ENCODE measurements around the gene EFHC1. TPM values are rescaled to one million over a fixed set of nuclear protein-coding genes. Genes with fewer than 3 reads are reported as not detected.

The EFHC1 gene
- total RNA-seq, 1 experiment from 2014 or later, result 26.9 TPM

- no peaks in the 10 kb centered on the region for H3K36me3 Mint-ChIP-seq (ENCODE audit: insufficient read depth, unreplicated experiment)
- no peak overlapping the region for H3K4me3 Mint-ChIP-seq (ENCODE audit: unreplicated experiment)
- intact Hi-C loops (cut with micrococcal nuclease), result no loop called here
- no peaks in the 10 kb centered on the region for H3K9me3 Mint-ChIP-seq (ENCODE audit: unreplicated experiment)
- ChIA-PET POLR2A (no interaction called here), CTCF (interaction anchor here (0.7 kb wide), 1 partner anchor 47 kb away, joined by 3 read pairs; no protein-coding TSS in a partner anchor)
- no peak for TF ChIP-seq CTCF (IDR thresholded peaks at IDR 0.05; ENCODE audit: unreplicated experiment)
- H3K27ac Mint-ChIP-seq (ENCODE audit: low read depth, unreplicated experiment), result no peak overlapping the region
- no peak for DNase-seq (ENCODE audit: unreplicated experiment)
- H3K4me1 Mint-ChIP-seq (ENCODE audit: insufficient read depth, unreplicated experiment), result peaks cover 6% of the 10 kb centered on the region
- BruUV-seq (replicated peaks), result no TSS peak
- H3K27me3 Mint-ChIP-seq (ENCODE audit: insufficient read depth, unreplicated experiment), result no peaks in the 10 kb centered on the region
Observed at GRCh38 chr6:52529311-52529710, 109.2 kb downstream of the EFHC1 start.

- CTCF ChIA-PET, result interaction anchor here (0.6 to 1.2 kb wide), 3 partner anchors 14 to 196 kb away, joined by 3 to 4 read pairs (median 3); no protein-coding TSS in a partner anchor
- no peaks in the 10 kb centered on the region for H3K27me3 Mint-ChIP-seq (ENCODE audit: insufficient read depth, unreplicated experiment)
- H3K4me1 Mint-ChIP-seq (ENCODE audit: insufficient read depth, unreplicated experiment), result no peaks in the 10 kb centered on the region
- no peaks in the 10 kb centered on the region for H3K9me3 Mint-ChIP-seq (ENCODE audit: unreplicated experiment)
- peaks cover under 1% of the 10 kb centered on the region for H3K36me3 Mint-ChIP-seq (ENCODE audit: insufficient read depth, unreplicated experiment)
- POLR2A ChIA-PET, result interaction anchor here (0.7 to 1.0 kb wide), 2 partner anchors 9 to 1136 kb away, joined by 3 read pairs; no protein-coding TSS in a partner anchor
- TF ChIP-seq CTCF (IDR thresholded peaks at IDR 0.05; ENCODE audit: unreplicated experiment), result no peak
- BruUV-seq (replicated peaks), result no TSS peak
- no peak overlapping the region for H3K27ac Mint-ChIP-seq (ENCODE audit: low read depth, unreplicated experiment)
- no peak overlapping the region for H3K4me3 Mint-ChIP-seq (ENCODE audit: unreplicated experiment)
- DNase-seq (ENCODE audit: unreplicated experiment), result no peak
- intact Hi-C loops (cut with micrococcal nuclease), result no loop called here
Observed at GRCh38 chr6:52530351-52530750, 110.2 kb downstream of the EFHC1 start.

GRCh38 chr6:52531396-52531795 lies 111.3 kb downstream of the EFHC1 start:
- Mint-ChIP-seq H3K36me3 (ENCODE audit: insufficient read depth, unreplicated experiment) (peaks cover 6% of the 10 kb centered on the region), H3K4me1 (ENCODE audit: insufficient read depth, unreplicated experiment) (peaks cover 3% of the 10 kb centered on the region), H3K4me3 (ENCODE audit: unreplicated experiment) (no peak overlapping the region), H3K9me3 (ENCODE audit: unreplicated experiment) (no peaks in the 10 kb centered on the region), H3K27ac (ENCODE audit: low read depth, unreplicated experiment) (peak overlapping the region; percentile 14), H3K27me3 (ENCODE audit: insufficient read depth, unreplicated experiment) (no peaks in the 10 kb centered on the region)
- DNase-seq (ENCODE audit: unreplicated experiment), result no peak
- no peak for TF ChIP-seq CTCF (IDR thresholded peaks at IDR 0.05; ENCODE audit: unreplicated experiment)
- intact Hi-C loops (cut with micrococcal nuclease), result no loop called here
- BruUV-seq (replicated peaks), result no TSS peak
- CTCF ChIA-PET, result interaction anchor here (1.2 kb wide), 1 partner anchor 105 kb away, joined by 4 read pairs; no protein-coding TSS in a partner anchor
- POLR2A ChIA-PET, result interaction anchor here (1.0 kb wide), 1 partner anchor 10 kb away, joined by 3 read pairs; no protein-coding TSS in a partner anchor

GRCh38 chr6:52531834-52532233 lies 111.7 kb downstream of the EFHC1 start:
- Mint-ChIP-seq H3K27ac (ENCODE audit: low read depth, unreplicated experiment) (no peak overlapping the region), H3K9me3 (ENCODE audit: unreplicated experiment) (no peaks in the 10 kb centered on the region), H3K36me3 (ENCODE audit: insufficient read depth, unreplicated experiment) (peaks cover 6% of the 10 kb centered on the region), H3K4me3 (ENCODE audit: unreplicated experiment) (no peak overlapping the region), H3K27me3 (ENCODE audit: insufficient read depth, unreplicated experiment) (no peaks in the 10 kb centered on the region), H3K4me1 (ENCODE audit: insufficient read depth, unreplicated experiment) (peaks cover 7% of the 10 kb centered on the region)
- no peak for DNase-seq (ENCODE audit: unreplicated experiment)
- no peak for TF ChIP-seq CTCF (IDR thresholded peaks at IDR 0.05; ENCODE audit: unreplicated experiment)
- ChIA-PET CTCF (no interaction called here), POLR2A (interaction anchor here (1.1 kb wide), 1 partner anchor 16 kb away, joined by 3 read pairs; no protein-coding TSS in a partner anchor)
- no TSS peak for BruUV-seq (replicated peaks)
- intact Hi-C loops (cut with micrococcal nuclease), result no loop called here

Data from MCF 10A (cell line).